ENCODE measurements around the gene GAD2.

The GAD2 gene

DNA sequence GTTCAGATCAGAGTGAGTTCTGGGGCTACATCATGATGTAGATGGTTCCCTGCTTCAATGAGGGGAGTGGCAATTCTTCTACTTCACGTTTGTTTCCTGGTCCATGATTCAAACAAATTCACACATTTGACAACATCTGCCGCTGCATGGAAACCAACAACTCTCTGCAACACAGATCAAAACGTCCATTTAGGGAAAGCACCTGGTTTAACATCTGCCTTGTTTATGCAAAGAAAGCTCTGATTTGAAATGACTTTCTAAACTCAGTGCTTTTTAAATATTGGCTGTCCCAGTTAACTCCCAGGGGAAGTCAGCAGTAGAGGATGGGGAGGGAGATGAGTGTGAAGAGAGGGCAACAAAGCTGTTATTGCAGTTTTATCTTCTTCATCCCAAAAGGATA, 93.8 kb downstream of the GAD2 start:
- Histone ChIP-seq H3K4me3 (ENCODE audit: low read depth, low read length) (no peak overlapping the region), H3K36me3 (replicated peaks) (no peaks in the 10 kb centered on the region), H3K27ac (no peak overlapping the region), H3K27me3 (replicated peaks) (no peaks in the 10 kb centered on the region)
- DNase-seq, result no peak
- in situ Hi-C loops (cut with HindIII; ENCODE audit: low pct_ligation_motif_present, low sequenced_read_pairs), result no loop called here
- TF ChIP-seq, protein P1, sequence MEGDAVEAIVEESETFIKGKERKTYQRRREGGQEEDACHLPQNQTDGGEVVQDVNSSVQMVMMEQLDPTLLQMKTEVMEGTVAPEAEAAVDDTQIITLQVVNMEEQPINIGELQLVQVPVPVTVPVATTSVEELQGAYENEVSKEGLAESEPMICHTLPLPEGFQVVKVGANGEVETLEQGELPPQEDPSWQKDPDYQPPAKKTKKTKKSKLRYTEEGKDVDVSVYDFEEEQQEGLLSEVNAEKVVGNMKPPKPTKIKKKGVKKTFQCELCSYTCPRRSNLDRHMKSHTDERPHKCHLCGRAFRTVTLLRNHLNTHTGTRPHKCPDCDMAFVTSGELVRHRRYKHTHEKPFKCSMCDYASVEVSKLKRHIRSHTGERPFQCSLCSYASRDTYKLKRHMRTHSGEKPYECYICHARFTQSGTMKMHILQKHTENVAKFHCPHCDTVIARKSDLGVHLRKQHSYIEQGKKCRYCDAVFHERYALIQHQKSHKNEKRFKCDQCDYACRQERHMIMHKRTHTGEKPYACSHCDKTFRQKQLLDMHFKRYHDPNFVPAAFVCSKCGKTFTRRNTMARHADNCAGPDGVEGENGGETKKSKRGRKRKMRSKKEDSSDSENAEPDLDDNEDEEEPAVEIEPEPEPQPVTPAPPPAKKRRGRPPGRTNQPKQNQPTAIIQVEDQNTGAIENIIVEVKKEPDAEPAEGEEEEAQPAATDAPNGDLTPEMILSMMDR (IDR thresholded peaks at IDR 0.05; ENCODE audit: low read depth, low read length, missing control alignments), result no peak

DNA sequence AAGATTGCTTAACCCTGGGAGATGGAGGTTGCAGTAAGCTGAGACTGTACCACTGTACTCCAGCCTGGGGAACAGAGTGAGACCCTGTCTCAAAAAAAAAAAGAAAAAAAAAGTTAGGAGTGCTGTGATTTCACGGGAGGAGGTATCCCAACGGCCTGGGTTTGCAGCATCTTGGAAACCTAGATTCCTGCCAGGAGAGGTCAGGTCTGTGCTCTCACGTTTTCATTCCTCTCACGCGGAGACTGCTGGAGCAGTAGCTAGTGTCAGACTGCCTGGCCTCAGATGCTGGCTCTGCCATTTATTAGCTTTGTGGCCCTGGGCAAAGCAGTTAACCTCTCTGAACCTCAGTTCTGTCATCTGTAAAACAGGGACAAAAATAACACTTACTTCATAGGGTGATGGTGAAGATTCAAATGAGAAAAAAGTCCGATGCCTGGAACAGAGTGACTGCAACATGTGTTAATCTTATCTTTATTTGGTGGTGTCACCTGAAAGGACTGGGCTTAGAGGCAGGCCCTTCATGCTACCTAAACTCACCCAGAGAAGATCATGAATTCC, 94.9 kb downstream of the GAD2 start:
- no peak for DNase-seq
- H3K27me3 ChIP-seq (replicated peaks), result no peaks in the 10 kb centered on the region

DNA sequence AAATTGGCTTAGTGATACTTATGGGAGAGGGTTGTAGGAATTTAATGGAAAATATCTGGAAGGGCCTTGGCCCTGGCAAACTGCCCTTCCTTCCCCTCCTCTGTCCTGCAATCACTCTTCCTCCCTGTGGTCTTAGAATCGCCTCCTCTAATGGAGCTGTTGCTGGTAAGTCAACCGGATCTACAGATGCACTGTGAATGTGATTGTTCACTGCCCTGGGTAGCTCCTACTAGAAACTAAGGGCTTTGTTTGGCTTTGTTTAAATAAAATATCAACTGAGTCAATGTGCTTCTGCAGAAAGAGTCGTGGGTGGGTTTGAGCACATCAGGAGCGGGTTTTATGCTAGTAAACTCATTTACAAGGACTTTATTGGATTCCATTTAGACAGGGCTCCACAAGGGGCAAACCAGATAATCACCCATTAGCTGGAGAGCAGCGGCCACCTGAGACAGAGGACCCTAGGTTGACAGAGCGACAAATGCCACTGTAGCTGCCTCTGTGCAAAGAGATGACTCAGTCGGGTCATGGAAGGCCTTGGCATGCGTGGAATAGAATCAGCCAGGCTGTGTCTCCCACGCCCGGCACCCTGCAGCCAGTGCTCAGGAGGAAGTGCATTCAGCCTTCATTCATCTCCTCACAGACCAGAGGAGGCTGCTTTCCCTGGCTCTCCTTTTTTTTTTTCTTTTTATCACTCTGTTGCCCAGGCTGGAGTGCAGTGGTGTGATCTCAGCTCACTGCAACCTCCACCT, 97.9 kb downstream of the GAD2 start:
- H3K27ac ChIP-seq, result no peak overlapping the region
- H3K4me3 ChIP-seq (ENCODE audit: low read depth, low read length), result no peak overlapping the region
- TF ChIP-seq, protein P1 (IDR thresholded peaks at IDR 0.05; ENCODE audit: low read depth, low read length, missing control alignments), result no peak
- H3K36me3 ChIP-seq (replicated peaks), result no peaks in the 10 kb centered on the region
- in situ Hi-C loops (cut with HindIII; ENCODE audit: low pct_ligation_motif_present, low sequenced_read_pairs), result no loop called here
- DNase-seq, result no peak
- no peaks in the 10 kb centered on the region for H3K27me3 ChIP-seq (replicated peaks)

More for the DNA sequence above, 94.9 kb downstream of the GAD2 start:
- in situ Hi-C loops (cut with HindIII; ENCODE audit: low pct_ligation_motif_present, low sequenced_read_pairs), result no loop called here
- Histone ChIP-seq H3K4me3 (ENCODE audit: low read depth, low read length) (no peak overlapping the region), H3K27ac (no peak overlapping the region), H3K36me3 (replicated peaks) (no peaks in the 10 kb centered on the region)
- TF ChIP-seq, protein P1 (IDR thresholded peaks at IDR 0.05; ENCODE audit: low read depth, low read length, missing control alignments), result no peak

DNA sequence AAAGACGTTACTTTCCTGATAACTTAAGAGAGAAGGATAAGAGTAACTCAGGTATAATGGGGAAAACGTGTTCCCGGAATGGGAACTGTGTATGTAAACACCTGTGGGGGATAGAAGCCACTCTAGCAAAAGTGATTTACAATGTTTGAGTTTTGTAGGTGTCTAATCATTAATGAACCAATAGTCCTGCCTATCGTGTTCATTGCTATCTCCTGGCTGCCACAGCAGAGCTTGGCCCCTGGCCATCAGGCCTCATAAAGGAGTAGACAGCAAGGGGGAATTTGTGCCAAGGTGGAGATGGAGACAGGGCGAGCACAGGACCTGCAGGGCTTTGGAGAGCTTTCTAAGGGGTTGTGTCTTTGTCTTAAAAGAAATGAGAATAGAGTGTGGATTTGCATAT, 102.1 kb downstream of the GAD2 start:
- no peak overlapping the region for H3K27ac ChIP-seq
- TF ChIP-seq, protein P1 (IDR thresholded peaks at IDR 0.05; ENCODE audit: low read depth, low read length, missing control alignments), result no peak
- no peak overlapping the region for H3K4me3 ChIP-seq (ENCODE audit: low read depth, low read length)
- no peaks in the 10 kb centered on the region for H3K36me3 ChIP-seq (replicated peaks)
- in situ Hi-C loops (cut with HindIII; ENCODE audit: low pct_ligation_motif_present, low sequenced_read_pairs), result no loop called here
- no peaks in the 10 kb centered on the region for H3K27me3 ChIP-seq (replicated peaks)
- no peak for DNase-seq

DNA sequence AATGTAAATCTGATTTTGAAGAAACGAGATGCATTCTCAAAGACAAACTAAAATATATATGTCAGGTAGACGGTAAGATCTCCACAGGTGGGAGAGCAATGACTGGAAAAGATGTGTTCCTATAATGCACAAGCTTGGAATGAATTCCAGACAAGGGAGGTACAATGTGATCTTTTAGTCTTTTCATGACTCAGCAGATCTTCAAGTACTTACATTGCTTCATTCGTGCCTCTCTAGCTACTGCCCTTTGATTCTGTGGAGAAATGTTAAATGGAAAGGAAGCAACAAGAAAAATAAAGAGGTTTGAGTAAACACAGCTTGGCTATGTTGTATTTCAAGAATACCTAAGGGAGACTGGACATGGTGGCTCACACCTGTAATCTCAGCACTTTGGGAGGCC, 106.6 kb downstream of the GAD2 start:
- no peak overlapping the region for H3K4me3 ChIP-seq (ENCODE audit: low read depth, low read length)
- no peaks in the 10 kb centered on the region for H3K27me3 ChIP-seq (replicated peaks)
- H3K36me3 ChIP-seq (replicated peaks), result no peaks in the 10 kb centered on the region
- in situ Hi-C loops (cut with HindIII; ENCODE audit: low pct_ligation_motif_present, low sequenced_read_pairs), result no loop called here
- TF ChIP-seq, protein P1 (IDR thresholded peaks at IDR 0.05; ENCODE audit: low read depth, low read length, missing control alignments), result no peak
- no peak for DNase-seq
- no peak overlapping the region for H3K27ac ChIP-seq

All from brain microvascular endothelial cell (primary cell).